Cerebellar cortex (tissue), 1 donor: ENCODE results near the gene TREX2.

Experiments
- DNase-seq: peaks from one replicate; pipeline ENCODE4 v3.0.0-alpha.2; 2015; ENCODE audit warnings: low spot score

The TREX2 gene

DNA sequence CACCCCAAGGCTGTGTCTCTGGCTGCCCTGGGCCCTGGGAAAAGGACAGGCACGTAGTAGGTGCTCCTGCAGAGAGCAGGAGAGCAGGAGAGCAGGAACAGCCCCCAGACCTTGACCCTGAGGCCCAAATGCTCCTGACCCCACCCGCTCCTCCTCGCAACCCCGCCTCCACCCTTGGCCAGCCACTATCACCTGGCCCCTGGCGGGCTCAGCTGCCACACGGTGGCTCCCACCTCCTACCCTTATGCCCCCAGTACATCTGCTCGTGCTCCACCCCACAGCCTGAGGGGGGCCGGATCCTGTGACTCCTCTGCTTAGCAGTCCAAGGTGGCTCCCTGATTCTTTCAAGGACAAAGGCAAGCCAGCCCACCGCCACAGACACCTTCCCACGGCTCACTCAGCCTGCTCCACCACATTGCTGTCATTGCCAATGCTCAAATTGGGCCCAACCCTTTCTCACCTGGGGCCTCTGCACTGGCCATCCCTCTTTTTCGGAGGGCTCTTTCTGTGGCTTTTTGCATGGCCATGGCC, 30.0 kb upstream of the TREX2 start:
- DNase-seq: no peak

DNA sequence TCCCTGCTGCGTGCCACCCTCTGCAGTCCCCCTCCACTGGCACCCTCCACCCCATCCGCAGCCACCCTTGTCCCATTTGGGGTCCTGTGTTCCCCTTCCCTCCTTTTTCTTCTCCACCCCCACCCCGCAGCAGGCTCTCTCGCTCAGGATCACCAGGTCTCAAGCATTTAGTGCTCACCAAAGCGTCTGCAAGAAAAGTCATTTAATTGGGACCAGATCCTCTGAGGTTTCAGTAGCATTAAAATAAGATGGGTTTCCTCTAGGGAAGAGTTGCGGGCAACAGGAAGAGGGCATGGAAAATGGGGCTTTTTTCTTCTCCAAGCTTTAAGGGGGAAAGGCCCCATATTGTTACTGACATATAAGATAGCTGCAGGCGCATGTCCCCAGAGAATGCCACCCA, 29.4 kb upstream of the TREX2 start:
- DNase-seq: no peak

DNA sequence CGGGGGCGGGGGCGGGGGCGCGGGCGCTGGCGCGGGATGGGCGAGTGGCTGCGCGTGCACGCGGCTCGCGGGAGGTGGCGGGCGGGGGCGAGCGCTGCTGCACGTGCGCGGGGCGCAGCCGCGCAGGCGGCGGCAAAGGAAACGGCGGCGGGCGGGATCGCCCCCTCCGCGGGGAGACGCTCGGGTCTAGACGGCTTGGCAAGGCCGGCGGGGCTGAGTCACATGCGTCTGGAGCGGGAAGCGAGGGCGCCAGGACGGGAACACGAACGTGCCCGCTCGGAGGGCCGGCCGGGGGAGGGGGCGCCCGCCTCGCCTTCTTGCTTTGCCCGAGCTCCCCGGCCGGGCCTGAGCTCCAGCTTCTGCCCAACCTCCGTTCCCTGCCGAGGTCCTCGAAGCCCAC, 28.9 kb upstream of the TREX2 start:
- DNase-seq: no peak

DNA sequence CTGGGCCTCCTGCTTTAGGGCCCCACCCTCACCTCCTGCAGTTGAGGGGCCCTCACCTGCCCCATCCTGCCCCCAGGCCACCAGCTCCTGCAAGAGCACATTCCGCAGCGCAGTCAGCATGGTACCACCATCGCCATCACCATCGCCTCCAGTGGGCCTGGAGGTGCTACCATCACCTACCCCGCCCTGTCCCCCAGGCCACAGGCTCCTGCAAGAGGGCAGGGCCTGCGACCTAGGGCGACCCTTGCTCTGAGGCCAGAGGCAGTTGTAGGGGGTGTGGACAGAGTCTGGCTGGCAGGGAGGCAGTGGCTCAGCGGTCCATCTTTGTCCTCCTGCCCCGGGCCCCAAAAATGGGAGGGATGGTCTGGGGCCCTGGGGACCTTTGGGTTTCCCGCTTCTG, 28.4 kb upstream of the TREX2 start:
- no peak for DNase-seq

DNA sequence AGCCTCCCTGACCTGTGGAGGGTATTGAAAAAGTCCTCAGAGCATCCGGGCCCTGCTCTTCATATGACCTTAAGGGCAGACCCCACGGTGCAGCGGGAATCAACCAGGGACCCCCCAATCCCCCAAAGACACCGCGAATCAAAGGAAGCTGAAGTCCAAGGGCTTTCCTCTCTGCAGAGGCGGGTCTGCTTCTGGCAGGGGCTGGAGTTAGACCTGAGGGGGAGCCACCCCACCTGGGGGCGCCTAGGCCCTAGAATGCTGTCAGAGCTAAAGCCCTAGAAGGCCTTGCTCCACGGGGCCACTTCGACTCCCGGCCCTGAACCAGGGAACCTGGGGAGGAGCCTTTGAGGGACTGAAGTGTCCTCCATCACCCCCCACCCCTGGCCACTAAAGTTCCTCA, 27.3 kb upstream of the TREX2 start:
- DNase-seq: no peak

DNA sequence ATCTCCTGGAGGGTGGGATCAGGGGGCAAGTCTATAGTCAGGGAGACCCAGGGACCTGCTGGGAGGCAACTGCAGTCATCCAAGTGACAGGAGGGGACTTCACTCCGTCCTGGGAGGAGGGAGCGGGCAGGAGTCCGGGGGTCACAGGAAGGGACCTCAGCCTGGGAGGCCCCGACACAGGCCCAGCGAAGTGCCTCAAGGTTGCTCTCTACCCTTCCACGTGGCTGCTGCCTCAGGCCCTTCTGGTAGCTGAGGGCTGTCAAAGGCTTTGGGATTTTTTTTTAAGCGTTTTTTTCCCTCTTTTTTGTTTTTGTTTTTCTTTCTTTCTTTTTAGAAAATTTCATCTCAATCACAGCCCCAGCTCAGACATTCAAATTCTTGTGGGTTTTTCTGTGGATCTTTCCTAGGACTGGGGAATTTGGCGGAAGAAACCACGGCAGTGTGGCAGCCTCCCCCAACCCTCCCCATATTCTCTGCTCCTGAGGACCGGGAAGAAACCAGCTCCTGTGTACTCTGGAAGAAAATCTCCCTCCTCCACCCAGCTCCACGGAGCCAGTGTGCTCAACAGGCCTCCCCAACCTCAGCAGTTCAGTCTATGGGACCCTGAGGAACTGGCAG, 25.9 kb upstream of the TREX2 start:
- no peak for DNase-seq

DNA sequence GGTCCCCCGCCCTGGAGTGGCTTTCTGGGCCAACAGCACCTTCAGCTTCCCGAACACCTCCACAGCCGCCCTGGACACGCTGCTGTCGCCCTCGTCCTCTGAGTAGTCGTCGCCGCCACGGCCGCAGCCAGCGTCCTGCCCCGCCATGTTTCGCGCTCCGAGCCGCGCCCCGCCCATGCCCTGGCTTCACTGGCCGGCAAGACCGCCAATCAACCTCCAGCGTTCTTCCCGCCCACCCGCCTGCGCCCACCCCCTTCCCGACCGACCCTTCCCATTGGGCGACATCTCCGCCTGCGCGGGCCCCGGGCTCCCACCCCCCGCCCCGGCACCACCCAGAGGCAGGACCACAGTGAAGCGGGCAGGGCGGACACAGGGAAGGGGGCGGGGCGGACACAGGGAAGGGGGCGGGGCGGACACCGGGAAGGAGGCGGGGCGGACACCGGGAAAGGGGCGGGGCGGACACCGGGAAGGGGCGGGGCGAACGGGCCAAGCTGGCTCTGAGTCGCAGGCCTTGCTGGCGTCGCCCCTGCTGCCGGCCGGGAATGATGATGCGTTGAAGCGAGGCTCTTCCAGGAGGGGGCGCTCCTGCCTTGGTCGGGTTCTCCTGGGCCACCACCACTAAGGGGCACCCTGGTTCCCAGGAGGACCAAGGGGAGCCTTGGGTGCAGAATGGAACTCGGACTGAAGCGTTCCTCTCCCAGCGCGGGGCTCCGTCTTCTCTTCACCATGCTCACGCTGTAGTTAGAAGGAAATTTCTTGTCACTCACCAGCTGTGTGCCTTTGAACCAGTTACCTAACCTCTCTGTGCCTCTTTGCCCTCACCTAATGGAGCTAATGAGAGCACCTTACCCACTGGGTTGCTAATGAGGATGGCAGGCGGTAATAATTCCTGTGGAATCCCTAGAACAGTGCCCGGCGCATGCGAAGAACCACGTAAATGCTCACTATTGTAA, 24.8 kb upstream of the TREX2 start, which contains the start of gene HAUS7:
TSS of gene HAUS7 (minus strand) at position 166 of the 953 bp plus-strand sequence. CDS start at position 147, 19 bp downstream.
- peak; percentile 85 for DNase-seq

DNA sequence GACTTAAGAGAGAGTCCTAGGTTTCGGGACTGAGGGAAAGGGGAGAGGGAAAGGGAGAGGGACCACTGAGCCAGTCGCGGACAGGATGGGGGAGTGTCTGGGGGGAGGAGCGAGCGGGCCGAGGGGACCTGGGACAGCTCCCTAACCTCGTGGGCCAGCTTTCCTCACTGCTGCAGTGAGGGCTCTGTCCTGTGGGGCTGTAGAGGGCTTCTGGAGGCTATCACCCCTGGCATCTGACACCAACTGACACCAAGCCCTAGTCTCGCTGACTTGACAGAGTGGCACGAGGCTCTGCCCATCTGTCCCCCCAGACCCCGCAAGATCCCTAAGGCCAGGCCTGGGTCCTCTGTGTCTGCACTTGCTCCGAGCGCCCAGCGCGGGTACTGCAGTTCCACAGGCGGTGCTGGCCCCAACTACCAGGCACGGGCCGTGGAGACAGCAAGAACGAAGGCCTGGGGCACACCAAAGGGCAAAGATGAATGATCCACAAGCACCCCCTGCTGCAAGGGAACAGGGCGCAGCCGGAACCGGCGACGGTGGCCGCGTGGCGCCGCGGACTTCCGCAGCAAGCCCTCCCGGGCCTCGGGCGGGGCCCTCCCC, 24.1 kb upstream of the TREX2 start:
- peak; percentile 2 for DNase-seq

DNA sequence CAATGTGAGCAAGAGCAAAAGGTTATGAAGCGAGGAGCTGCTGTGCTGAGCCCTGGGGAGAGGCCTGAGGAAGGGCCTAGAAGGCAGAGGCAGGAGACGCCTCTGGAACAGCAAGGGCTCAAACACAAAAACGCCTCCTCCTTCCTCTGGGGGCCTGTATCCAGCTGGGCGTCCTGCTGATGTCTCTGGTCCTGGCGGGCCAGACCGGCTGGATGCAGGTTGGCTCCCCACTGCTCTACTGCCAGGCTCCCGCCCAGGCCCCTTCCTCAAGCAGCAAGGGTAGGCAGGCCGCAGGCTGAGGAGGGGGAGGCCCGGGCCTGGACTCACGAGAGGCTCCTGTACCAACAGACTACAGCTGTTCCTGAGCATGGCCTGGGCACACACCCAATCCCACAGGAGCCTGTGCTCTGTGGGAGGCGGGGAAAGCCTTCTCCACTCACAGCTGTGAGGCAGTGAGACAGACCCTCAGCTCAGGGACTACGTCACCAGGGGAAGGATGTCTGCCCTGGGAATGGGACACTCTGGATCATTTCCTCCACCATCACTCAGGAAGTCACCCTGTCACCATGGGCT, 22.2 kb upstream of the TREX2 start:
- no peak for DNase-seq

DNA sequence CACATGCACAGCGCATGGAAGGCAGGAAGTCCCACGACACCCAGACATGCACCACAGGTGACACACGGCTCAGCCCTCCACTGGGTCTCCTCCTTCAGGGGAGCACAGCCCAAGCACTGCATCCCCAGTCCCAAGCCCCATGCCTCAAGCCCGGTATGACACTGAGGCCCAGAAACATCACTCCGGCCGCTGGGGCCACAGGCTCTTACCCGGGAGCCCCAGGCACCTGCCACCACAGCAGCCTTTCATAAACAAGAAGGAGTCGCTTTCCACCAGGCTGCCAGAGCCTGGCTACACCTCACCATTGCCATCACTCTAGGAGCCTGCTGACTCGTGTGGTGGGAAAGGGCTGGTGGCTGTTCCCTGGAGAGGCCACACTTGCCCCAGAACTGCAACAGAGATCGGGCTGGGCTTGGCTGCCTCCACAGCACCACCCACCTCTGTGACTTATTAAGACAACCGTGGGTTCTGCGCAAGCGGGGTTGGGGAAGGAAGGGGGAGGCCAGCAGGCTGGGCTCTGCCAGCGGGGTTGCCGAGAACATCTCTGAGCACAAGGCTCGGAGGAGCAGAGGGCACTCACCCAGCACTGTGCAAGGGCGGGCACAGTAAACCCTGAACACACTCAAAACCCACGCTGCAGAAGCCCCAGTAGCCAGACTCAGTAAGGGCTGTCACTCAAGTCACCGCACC, 20.0 kb upstream of the TREX2 start:
- no peak for DNase-seq

DNA sequence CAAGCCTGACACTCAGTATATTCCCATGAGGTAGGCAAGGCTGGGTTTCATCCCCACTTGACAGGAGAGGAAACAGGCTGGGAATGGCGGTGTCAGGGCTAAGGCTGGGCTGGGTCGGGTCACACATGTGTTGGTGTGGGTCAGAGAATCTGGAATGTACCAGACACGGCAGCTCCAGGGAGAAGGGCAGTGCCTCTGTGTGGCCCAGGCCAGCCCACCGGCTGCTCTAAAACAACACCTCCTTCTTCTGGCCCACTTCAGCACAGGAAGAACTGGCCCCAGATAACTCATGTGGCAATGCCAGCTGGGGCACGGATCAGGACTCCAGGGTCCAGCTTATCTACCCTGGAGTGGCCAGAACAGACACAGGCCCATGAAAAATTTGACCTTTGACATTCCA, 18.3 kb upstream of the TREX2 start:
- DNase-seq: no peak

DNA sequence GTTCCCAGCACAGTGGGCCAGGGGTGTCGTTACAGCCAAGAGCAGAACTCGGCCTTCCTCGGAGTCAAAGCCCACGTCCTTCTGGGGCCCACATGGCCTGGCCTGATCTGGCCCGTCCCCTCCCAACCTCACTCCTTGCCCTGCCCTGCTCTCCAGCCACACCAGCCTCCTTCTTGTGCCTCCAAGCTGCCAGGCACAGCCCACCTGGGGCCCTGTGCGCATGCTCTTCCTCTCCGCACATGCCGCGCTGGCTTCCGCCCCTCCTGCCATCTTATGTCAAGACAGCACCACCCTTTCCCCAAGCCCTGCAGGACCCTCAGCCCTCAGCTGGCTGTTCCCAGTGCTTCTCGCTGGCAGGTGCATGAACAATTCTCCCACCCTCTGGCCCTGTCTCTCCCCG, 17.7 kb upstream of the TREX2 start:
- no peak for DNase-seq

DNA sequence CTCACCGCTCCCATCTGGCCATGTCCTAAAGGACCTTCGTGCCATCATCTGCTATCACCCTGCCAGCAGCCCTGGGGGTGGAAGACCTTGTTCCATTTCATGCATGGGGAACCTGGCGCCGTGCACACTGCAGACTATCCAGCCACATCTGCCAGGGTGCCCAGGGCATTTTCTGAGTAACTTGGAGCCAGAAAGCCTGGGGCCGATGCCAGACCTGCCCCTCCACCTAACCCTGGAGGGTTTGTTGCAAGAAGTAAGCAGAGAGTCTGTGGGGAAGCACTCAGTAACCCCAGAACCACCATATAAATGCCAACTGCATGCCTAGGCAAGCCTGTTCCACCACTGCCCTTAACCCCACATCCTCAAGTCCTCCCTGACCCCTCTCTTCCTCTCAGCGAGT, 17.2 kb upstream of the TREX2 start:
- no peak for DNase-seq

DNA sequence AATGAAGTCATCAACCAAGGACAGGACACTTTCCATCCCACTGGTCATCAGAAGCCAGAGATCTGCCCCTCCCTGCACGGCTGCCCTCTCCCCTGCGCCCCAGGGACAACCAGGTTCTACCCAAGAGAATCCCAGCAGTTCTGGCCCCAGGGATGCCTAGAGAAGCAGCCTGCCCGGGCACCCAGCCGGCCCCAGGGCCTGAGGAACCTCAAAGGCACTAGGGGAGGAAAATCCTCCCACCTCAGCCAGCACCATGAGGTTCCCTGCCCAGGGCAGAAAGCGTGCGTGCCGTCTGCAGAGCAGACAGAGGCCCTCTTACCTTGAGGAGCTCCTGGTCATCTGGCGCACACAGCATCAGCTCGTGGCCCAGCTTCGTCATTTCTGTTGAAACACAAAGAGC, 16.4 kb upstream of the TREX2 start:
- DNase-seq: no peak

DNA sequence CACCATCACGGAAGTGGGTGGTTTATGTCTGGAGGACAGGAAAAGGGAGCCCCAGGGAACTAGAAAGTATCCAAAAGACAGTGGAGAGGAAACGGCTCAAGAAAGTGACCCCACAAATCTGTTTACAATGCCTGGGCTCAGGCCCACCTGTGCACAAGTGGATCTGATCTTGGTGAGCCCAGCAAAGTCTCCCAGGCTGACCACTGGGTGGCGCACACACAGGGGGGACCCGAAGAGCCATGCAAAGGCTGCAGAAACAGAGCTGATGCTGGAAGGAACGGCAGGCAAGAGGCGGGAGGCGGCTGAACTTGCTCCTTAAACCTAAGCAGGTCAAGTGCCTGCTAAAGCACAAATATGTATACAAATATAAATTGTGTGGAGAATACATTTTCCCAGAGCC, 15.0 kb upstream of the TREX2 start:
- DNase-seq: peak; percentile 54

DNA sequence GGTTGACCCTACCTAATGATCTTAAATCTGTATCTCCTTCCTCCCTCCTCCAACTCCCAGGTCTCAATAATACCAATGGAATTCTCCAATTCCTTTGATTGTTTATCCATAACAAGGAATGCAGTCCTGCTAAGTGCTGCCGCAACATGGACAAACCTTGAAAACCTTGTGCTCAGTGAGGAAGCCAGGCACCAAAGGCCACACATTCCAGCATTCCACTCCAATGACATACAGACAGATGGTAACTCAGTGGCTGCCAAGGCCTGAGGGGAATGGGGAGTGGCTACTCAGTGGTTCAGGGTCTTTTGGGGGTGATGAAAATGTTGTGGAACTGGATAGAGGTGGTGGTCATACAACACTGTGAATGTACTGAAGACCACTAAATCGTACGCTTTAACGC, 14.1 kb upstream of the TREX2 start:
- no peak for DNase-seq

DNA sequence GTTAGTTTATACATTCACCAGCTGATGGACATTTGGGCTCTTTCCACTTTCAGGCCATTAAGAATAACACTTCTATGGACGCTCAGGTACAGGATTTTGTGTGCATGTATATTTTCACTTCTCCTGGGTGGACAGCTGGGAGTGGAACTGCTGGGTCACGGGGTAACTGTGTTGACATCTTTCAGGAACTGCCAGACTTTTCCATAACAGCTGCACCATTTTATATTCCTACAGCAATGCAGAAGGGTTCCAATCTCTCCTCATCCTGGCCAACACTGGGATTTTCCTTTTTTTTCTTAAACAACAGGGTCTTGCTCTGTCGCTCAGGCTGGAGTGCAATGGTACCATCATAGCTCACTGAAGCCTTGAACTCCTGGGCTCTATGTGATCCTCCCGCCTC, 12.6 kb upstream of the TREX2 start:
- DNase-seq: no peak

DNA sequence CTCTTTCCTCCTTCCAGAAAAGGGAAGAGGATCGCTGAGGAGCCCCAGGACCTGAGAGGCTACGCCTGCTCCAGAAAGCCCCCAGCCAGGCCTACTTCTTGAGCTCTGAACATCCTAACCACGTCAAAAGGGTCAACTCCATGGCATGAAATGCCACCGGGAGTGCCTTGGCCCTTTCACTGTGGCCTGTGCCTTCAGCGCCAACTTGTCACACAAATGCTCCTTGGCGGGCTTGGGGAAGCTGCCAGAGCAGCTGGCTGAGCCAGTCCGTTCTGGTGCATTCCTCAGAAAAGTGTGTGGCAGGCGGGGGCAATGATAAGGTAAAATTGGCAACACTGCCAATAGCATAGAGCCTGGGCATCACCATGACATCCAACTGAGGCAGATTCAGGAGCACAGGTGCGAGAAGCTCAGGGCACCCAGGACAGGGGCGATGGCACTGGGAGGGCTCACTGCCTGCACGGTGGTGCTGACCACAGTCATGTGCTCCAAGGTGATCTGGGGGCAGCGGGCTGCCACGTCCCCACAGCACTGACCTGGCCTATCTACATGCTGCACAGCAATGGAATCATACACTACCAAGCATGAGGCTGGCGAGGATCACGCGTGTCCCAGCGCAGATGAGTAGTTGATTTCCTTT, 12.1 kb upstream of the TREX2 start:
- DNase-seq: no peak

DNA sequence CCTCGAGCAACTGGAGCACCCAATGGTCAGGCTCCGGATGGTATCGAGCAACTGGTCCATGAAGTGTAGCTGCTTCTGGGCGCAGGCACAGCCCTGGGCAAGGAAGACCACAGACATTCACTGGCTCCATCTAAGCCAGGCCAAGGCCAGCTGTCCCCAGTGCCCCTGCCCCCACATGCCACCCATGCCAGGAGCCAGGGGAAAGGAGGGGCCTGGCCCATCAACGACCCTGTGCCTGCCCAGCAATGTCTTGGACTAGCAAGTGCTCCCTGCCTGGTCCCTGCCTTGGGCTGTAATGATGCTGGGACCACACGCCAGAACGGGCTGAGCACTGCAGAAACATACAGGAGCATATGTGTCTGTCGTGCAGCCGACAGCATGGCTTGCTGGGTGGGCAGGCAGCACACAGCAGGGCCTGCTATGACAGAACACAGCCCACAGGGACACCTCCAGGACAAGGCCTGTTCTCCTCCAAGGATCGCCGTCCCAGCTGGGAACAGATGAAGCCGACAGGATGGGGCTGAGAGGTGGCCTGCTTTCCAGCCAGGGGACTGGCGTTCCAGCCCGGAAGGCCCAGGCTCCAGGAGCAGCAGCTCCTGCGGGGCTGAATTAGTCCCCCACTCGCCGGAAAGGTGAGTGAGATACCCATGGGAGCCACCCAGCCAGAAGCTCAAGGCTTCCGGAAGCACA, 11.4 kb upstream of the TREX2 start:
- no peak for DNase-seq

DNA sequence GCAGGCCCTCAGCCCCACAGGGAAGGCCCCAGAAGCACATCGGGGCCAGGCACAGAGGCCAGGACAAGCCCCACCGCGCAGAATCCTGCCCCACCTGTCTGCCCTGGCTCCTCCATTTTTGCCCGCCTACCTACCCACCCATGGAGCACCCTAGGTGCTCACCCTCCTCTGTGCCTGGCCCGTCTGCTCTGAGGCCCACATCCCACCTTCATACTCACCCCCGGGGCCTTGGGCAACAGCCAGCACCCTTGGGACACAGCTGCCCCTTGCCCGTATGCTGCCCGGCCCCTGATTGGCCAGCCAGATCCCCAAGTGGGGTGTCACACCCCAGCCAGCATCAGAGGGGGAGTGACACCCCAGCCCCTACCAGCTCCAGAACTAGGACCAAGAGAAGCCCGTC, 10.8 kb upstream of the TREX2 start:
- no peak for DNase-seq

DNA sequence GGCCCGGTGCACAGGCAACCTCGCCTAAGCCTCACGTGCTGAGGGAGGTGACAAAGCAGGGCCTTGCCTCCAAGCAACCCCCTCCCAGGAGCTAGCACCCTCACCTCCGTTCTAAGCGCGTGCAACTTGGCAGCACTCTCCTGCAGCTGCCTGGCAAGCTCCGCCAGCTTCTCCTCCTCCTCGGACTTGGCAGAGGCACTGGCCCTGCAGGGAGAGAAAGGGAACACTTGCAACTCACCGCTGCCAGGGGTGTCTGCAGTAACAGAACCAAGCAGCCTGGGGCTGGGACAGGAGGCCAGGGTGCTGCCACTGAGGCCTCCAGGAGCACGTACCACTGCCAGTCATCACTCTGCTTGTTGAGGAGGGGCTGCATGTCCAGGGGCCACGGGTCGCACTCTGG, 10.3 kb upstream of the TREX2 start:
- DNase-seq: no peak
